ENCODE measurements around the gene GNA14. TPM values are rescaled to one million over a fixed set of nuclear protein-coding genes. Genes with fewer than 3 reads are reported as not detected.
"Not testable (repeated sequence)": the region's sequence is repeated elsewhere in the genome, so short reads cannot be mapped to it uniquely, and the experiment has no call there.

Gene GNA14
- total and polyA plus RNA-seq, 4 donors: 1.0 to 13.6 (median 4.1) TPM

GRCh38 chr9:77651203-77651602 is 3.1 kb upstream of the GNA14 start:
- 97% methylated on average over 3 of the region's 3 CpGs for WGBS, 2 donors
- no peak for DNase-seq
- H3K36me3 ChIP-seq (ENCODE audit: control insufficient read depth in 1 of 2, insufficient read depth in 2 of 2, low read length in 1 of 2): no peaks in the 10 kb centered on the region

GRCh38 chr9:77649109-77649812 is 1.1 kb upstream of the GNA14 start:
- H3K36me3 ChIP-seq (ENCODE audit: control insufficient read depth in 1 of 2, insufficient read depth in 2 of 2, low read length in 1 of 2): no peaks in the 10 kb centered on the region
- peak; percentile 2 for ATAC-seq (ENCODE audit: low FRiP score)
- intact Hi-C loops (cut with DNase I): no loop called here
- H3K4me1 ChIP-seq (ENCODE audit: control insufficient read depth in 1 of 2, insufficient read depth in 2 of 2, low read length in 2 of 2): no peaks in the 10 kb centered on the region
- no peaks in the 10 kb centered on the region for H3K27me3 ChIP-seq (ENCODE audit: control insufficient read depth in 1 of 2, insufficient read depth in 2 of 2, low read length in 1 of 2)
- DNase-seq: no peak
- no peaks in the 10 kb centered on the region for H3K9me3 ChIP-seq (ENCODE audit: control insufficient read depth, low read length)
- no peak overlapping the region for H3K27ac ChIP-seq (ENCODE audit: low read depth in 1 of 2, low read length in 2 of 2)
- H3K4me3 ChIP-seq (ENCODE audit: low read length in 2 of 2): peak overlapping the region in 1 of 2 donors; percentile 18
- 46 to 49% methylated on average over 10 of the region's 10 CpGs for WGBS, 2 donors

More at GRCh38 chr9:77651203-77651602, 3.1 kb upstream of the GNA14 start:
- Histone ChIP-seq H3K9me3 (ENCODE audit: control insufficient read depth, low read length) (no peaks in the 10 kb centered on the region), H3K4me1 (ENCODE audit: control insufficient read depth in 1 of 2, insufficient read depth in 2 of 2, low read length in 2 of 2) (no peaks in the 10 kb centered on the region), H3K4me3 (ENCODE audit: low read length in 2 of 2) (no peak overlapping the region), H3K27me3 (ENCODE audit: control insufficient read depth in 1 of 2, insufficient read depth in 2 of 2, low read length in 1 of 2) (no peaks in the 10 kb centered on the region), H3K27ac (ENCODE audit: low read depth in 1 of 2, low read length in 2 of 2) (no peak overlapping the region)
- ATAC-seq (ENCODE audit: low FRiP score): no peak
- intact Hi-C loops (cut with DNase I): no loop called here

- DNase-seq (peak; percentile 47 to 78), ATAC-seq (ENCODE audit: low FRiP score) (peak; percentile 59)
- Histone ChIP-seq H3K36me3 (ENCODE audit: control insufficient read depth in 1 of 2, insufficient read depth in 2 of 2, low read length in 1 of 2) (no peaks in the 10 kb centered on the region), H3K9me3 (ENCODE audit: control insufficient read depth, low read length) (no peaks in the 10 kb centered on the region), H3K27ac (ENCODE audit: low read depth in 1 of 2, low read length in 2 of 2) (no peak overlapping the region), H3K4me3 (ENCODE audit: low read length in 2 of 2) (peak overlapping the region; percentile 4 to 18), H3K27me3 (ENCODE audit: control insufficient read depth in 1 of 2, insufficient read depth in 2 of 2, low read length in 1 of 2) (no peaks in the 10 kb centered on the region), H3K4me1 (ENCODE audit: control insufficient read depth in 1 of 2, insufficient read depth in 2 of 2, low read length in 2 of 2) (no peaks in the 10 kb centered on the region)
- 14% methylated on average over 82 to 83 of the region's 83 CpGs for WGBS, 2 donors
- intact Hi-C loops (cut with DNase I): no loop called here
Measured at GRCh38 chr9:77647267-77648233, 572 bp downstream of the GNA14 start.

GRCh38 chr9:77643871-77644270 is 4.3 kb downstream of the GNA14 start:
- Histone ChIP-seq H3K27ac (ENCODE audit: low read depth in 1 of 2, low read length in 2 of 2) (no peak overlapping the region), H3K9me3 (ENCODE audit: control insufficient read depth, low read length) (no peaks in the 10 kb centered on the region), H3K4me1 (ENCODE audit: control insufficient read depth in 1 of 2, insufficient read depth in 2 of 2, low read length in 2 of 2) (no peaks in the 10 kb centered on the region), H3K4me3 (ENCODE audit: low read length in 2 of 2) (no peak overlapping the region), H3K27me3 (ENCODE audit: control insufficient read depth in 1 of 2, insufficient read depth in 2 of 2, low read length in 1 of 2) (no peaks in the 10 kb centered on the region), H3K36me3 (ENCODE audit: control insufficient read depth in 1 of 2, insufficient read depth in 2 of 2, low read length in 1 of 2) (no peaks in the 10 kb centered on the region)
- ATAC-seq (ENCODE audit: low FRiP score): no peak
- 96 to 97% methylated on average over 5 of the region's 5 CpGs for WGBS, 2 donors
- intact Hi-C loops (cut with DNase I): no loop called here
- DNase-seq: no peak

GRCh38 chr9:77640741-77641580 is 7.2 kb downstream of the GNA14 start:
- ATAC-seq (ENCODE audit: low FRiP score): no peak
- 82 to 85% methylated on average over 8 of the region's 8 CpGs for WGBS, 2 donors

GRCh38 chr9:77632652-77633051 is 15.5 kb downstream of the GNA14 start:
- H3K4me3 ChIP-seq (ENCODE audit: low read length in 2 of 2): no peak overlapping the region
- H3K27ac ChIP-seq (ENCODE audit: low read depth in 1 of 2, low read length in 2 of 2): no peak overlapping the region
- no peaks in the 10 kb centered on the region for H3K27me3 ChIP-seq (ENCODE audit: control insufficient read depth in 1 of 2, insufficient read depth in 2 of 2, low read length in 1 of 2)
- 63 to 64% methylated on average over 5 of the region's 5 CpGs for WGBS, 2 donors
- intact Hi-C loops (cut with DNase I): no loop called here
- H3K36me3 ChIP-seq (ENCODE audit: control insufficient read depth in 1 of 2, insufficient read depth in 2 of 2, low read length in 1 of 2): no peaks in the 10 kb centered on the region
- H3K4me1 ChIP-seq (ENCODE audit: control insufficient read depth in 1 of 2, insufficient read depth in 2 of 2, low read length in 2 of 2): no peaks in the 10 kb centered on the region
- DNase-seq: no peak
- H3K9me3 ChIP-seq (ENCODE audit: control insufficient read depth, low read length): no peaks in the 10 kb centered on the region
- no peak for ATAC-seq (ENCODE audit: low FRiP score)

More at GRCh38 chr9:77640741-77641580, 7.2 kb downstream of the GNA14 start:
- no peak overlapping the region for H3K27ac ChIP-seq (ENCODE audit: low read depth in 1 of 2, low read length in 2 of 2)
- H3K4me3 ChIP-seq (ENCODE audit: low read length in 2 of 2): no peak overlapping the region
- H3K4me1 ChIP-seq (ENCODE audit: control insufficient read depth in 1 of 2, insufficient read depth in 2 of 2, low read length in 2 of 2): no peaks in the 10 kb centered on the region
- H3K9me3 ChIP-seq (ENCODE audit: control insufficient read depth, low read length): no peaks in the 10 kb centered on the region
- no peak for DNase-seq
- intact Hi-C loops (cut with DNase I): no loop called here
- H3K36me3 ChIP-seq (ENCODE audit: control insufficient read depth in 1 of 2, insufficient read depth in 2 of 2, low read length in 1 of 2): no peaks in the 10 kb centered on the region
- H3K27me3 ChIP-seq (ENCODE audit: control insufficient read depth in 1 of 2, insufficient read depth in 2 of 2, low read length in 1 of 2): peaks cover 0 to 2% of the 10 kb centered on the region in 2 donors

- H3K4me1 ChIP-seq (ENCODE audit: control insufficient read depth in 1 of 2, insufficient read depth in 2 of 2, low read length in 2 of 2); H3K27me3 ChIP-seq (ENCODE audit: control insufficient read depth in 1 of 2, insufficient read depth in 2 of 2, low read length in 1 of 2); H3K9me3 ChIP-seq (ENCODE audit: control insufficient read depth, low read length); intact Hi-C loops (cut with DNase I); DNase-seq; H3K27ac ChIP-seq (ENCODE audit: low read depth in 1 of 2, low read length in 2 of 2); ATAC-seq (ENCODE audit: low FRiP score); H3K4me3 ChIP-seq (ENCODE audit: low read length in 2 of 2); H3K36me3 ChIP-seq (ENCODE audit: control insufficient read depth in 1 of 2, insufficient read depth in 2 of 2, low read length in 1 of 2): not testable (repeated sequence)
- 94 to 96% methylated on average over 4 of the region's 4 CpGs for WGBS, 2 donors
Measured at GRCh38 chr9:77628864-77629263, 19.3 kb downstream of the GNA14 start.

- Histone ChIP-seq H3K9me3 (ENCODE audit: control insufficient read depth, low read length) (peaks cover 1% of the 10 kb centered on the region), H3K27me3 (ENCODE audit: control insufficient read depth in 1 of 2, insufficient read depth in 2 of 2, low read length in 1 of 2) (no peaks in the 10 kb centered on the region), H3K4me3 (ENCODE audit: low read length in 2 of 2) (no peak overlapping the region), H3K36me3 (ENCODE audit: control insufficient read depth in 1 of 2, insufficient read depth in 2 of 2, low read length in 1 of 2) (no peaks in the 10 kb centered on the region), H3K4me1 (ENCODE audit: control insufficient read depth in 1 of 2, insufficient read depth in 2 of 2, low read length in 2 of 2) (no peaks in the 10 kb centered on the region), H3K27ac (ENCODE audit: low read depth in 1 of 2, low read length in 2 of 2) (no peak overlapping the region)
- WGBS, 2 donors: 75 to 83% methylated on average over 4 of the region's 4 CpGs
- ATAC-seq (ENCODE audit: low FRiP score) (no peak), DNase-seq (no peak)
- intact Hi-C loops (cut with DNase I): no loop called here
Measured at GRCh38 chr9:77616191-77616590, 31.9 kb downstream of the GNA14 start.
